Measurements from ENCODE around the gene TYW1. TPM values are rescaled to one million over a fixed set of nuclear protein-coding genes. Genes with fewer than 3 reads are reported as not detected.
"Not testable (repeated sequence)": the region's sequence is repeated elsewhere in the genome, so short reads cannot be mapped to it uniquely, and the experiment has no call there.

TYW1 gene, protein sequence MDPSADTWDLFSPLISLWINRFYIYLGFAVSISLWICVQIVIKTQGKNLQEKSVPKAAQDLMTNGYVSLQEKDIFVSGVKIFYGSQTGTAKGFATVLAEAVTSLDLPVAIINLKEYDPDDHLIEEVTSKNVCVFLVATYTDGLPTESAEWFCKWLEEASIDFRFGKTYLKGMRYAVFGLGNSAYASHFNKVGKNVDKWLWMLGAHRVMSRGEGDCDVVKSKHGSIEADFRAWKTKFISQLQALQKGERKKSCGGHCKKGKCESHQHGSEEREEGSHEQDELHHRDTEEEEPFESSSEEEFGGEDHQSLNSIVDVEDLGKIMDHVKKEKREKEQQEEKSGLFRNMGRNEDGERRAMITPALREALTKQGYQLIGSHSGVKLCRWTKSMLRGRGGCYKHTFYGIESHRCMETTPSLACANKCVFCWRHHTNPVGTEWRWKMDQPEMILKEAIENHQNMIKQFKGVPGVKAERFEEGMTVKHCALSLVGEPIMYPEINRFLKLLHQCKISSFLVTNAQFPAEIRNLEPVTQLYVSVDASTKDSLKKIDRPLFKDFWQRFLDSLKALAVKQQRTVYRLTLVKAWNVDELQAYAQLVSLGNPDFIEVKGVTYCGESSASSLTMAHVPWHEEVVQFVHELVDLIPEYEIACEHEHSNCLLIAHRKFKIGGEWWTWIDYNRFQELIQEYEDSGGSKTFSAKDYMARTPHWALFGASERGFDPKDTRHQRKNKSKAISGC
- total RNA-seq, result 10 to 100 TPM; 11.9 to 26.9 (median 16.3) TPM

DNA sequence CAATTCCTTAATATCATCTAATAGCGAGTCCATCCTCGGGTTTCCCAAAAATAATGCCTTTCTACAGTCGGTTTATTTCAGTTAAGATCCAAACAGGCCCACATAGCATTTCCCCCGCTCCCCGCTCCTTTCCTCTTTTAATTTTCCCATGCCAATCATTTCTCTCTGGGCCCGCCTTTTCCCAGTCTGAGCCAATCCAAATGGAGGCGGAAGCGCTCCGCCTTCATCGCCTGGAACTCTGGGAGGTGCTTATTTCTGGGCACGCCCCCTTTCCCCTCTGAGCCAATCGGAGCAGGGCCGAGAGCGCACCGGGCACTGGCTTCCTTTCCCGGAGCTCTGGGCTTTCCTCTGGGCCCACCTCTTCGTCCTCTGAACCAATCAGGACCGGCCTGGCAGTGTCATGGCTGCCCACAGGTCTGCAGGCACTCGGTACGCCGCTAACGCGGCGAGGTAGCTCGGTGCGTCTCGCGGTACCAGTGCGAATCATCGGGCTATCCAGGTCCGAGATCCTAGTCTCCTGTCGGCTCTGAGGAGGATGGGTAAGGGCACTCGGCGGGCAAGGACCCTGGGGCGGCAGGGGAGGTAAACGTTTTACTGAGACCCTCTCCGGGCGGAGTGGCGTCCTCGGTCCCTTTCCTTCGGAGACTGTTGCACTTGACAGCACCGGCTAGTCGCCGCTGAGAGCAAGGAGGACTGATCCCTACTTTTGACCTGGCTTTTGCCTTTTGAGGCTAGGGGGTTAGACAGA is at the start of gene TYW1:
TYW1 (plus strand) TSS at position 390 of the 748 bp plus-strand sequence; CDS start at position 536, 146 bp downstream.
- ATAC-seq (replicated peaks in 6 of 8), result peak; percentile 83 to 93 (median 92)

DNA sequence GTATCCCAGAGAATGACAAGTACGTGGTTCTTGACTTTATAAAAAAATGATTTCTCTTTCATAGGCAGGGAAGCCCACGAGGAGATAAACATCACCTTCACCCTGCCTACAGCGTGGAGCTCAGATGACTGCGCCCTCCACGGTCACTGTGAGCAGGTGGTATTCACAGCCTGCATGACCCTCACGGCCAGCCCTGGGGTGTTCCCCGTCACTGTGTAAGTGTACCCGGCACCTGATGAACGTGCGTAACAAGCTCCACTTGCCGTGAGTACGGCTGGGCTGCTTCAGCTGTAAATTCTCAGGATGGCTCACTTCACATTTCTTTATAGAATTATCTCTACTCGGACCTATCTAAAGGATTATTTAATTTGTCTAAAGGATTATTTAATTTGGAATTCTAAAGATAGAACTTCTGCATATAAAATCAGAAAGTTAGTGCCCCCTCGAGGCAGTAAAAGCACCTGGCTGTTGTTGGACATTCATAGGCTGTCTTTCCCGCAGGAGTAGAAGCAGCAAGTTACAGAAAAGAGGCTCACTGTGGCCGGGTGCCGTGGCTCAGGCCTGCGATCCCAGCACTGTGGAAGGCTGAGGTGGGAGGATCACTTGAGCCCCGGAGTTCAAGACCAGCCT is 48.0 kb upstream of the TYW1 start:
- Histone ChIP-seq H3K4me1 (replicated peaks in 1 of 2) (no peaks in the 10 kb centered on the region), H3K4me3 (no peak overlapping the region), H3K27ac (no peak overlapping the region)
- ATAC-seq (replicated peaks in 6 of 8), result no peak
- 80 to 100% (median 94%) methylated on average over 1 to 17 of the region's 19 CpGs for WGBS, 10 experiments
- in situ Hi-C loops (cut with MboI; ENCODE audit: low pct_unique_long_range_greater_than_20kb in 2 of 9, low sequenced_read_pairs in 9 of 9, unreplicated experiment in 9 of 9), result no loop called here

More for the DNA sequence above, at the start of gene TYW1:
- H3K4me1 ChIP-seq (replicated peaks in 1 of 2); in situ Hi-C loops (cut with MboI; ENCODE audit: low pct_unique_long_range_greater_than_20kb in 2 of 9, low sequenced_read_pairs in 9 of 9, unreplicated experiment in 9 of 9): not testable (repeated sequence)
- Histone ChIP-seq H3K27ac (peak within 1 kb of the TSS; percentile 79 to 80), H3K4me3 (peak within 1 kb of the TSS; percentile 67 to 89 (median 74))
- 0 to 6% (median 0%) methylated on average over 2 to 12 of the region's 44 CpGs; no CpG with 5 or more reads in 4 of the 10 experiments for WGBS, 10 experiments

DNA sequence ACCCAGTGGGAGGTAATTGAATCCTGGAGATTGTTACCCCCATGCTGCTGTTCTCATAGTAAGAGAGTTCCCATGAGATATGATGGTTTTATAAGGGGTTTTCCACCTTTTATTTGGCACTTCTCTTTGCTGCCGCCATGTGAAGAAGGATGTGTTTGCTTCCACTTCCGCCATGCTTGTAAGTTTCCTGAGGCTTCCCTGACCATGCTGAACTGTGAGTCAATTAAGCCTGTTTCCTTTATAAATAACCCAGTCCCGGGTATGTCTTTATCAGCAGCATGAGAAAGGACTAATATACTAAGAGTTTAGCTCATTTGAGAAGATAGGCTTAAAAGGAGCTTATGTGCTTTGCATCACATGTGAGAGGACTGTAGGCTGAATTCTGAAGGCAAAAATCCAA is 46.3 kb upstream of the TYW1 start:
- in situ Hi-C loops (cut with MboI; ENCODE audit: low pct_unique_long_range_greater_than_20kb in 2 of 9, low sequenced_read_pairs in 9 of 9, unreplicated experiment in 9 of 9), result loop anchor here in 1 of 9 experiments (25.0 kb wide), 1 partner anchor 88 kb away; no protein-coding TSS in a partner anchor

DNA sequence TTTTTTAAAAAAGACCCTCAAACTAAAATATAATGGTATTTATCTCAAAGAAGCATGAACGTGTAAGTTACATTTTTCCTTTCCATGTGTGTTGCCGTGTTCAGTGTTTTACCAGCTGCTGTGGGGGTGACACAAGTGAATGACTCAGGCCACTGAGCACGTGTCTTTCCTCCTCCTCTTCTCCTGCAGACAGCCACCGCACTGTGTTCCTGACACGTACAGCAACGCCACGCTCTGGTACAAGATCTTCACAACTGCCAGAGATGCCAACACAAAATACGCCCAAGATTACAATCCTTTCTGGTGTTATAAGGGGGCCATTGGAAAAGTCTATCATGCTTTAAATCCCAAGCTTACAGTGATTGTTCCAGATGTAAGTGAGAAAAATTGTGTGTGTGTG is 45.9 kb upstream of the TYW1 start:
- Histone ChIP-seq H3K4me3 (no peak overlapping the region), H3K27ac (no peak overlapping the region), H3K4me1 (replicated peaks in 1 of 2) (no peaks in the 10 kb centered on the region)
- peak in 3 of 8 experiments; percentile 17 to 42 (median 37) for ATAC-seq (replicated peaks in 6 of 8)
- in situ Hi-C loops (cut with MboI; ENCODE audit: low pct_unique_long_range_greater_than_20kb in 2 of 9, low sequenced_read_pairs in 9 of 9, unreplicated experiment in 9 of 9), result loop anchor here in 1 of 9 experiments (25.0 kb wide), 1 partner anchor 88 kb away; no protein-coding TSS in a partner anchor
- 20 to 100% (median 89%) methylated on average over 1 to 8 of the region's 8 CpGs; no CpG with 5 or more reads in 2 of the 10 experiments for WGBS, 10 experiments

More for the DNA sequence above, 46.3 kb upstream of the TYW1 start:
- 70 to 100% (median 93%) methylated on average over 1 to 3 of the region's 3 CpGs; no CpG with 5 or more reads in 4 of the 10 experiments for WGBS, 10 experiments
- ATAC-seq (replicated peaks in 6 of 8), result no peak
- H3K4me1 ChIP-seq (replicated peaks in 1 of 2), result no peaks in the 10 kb centered on the region
- no peak overlapping the region for H3K27ac ChIP-seq
- H3K4me3 ChIP-seq, result no peak overlapping the region

DNA sequence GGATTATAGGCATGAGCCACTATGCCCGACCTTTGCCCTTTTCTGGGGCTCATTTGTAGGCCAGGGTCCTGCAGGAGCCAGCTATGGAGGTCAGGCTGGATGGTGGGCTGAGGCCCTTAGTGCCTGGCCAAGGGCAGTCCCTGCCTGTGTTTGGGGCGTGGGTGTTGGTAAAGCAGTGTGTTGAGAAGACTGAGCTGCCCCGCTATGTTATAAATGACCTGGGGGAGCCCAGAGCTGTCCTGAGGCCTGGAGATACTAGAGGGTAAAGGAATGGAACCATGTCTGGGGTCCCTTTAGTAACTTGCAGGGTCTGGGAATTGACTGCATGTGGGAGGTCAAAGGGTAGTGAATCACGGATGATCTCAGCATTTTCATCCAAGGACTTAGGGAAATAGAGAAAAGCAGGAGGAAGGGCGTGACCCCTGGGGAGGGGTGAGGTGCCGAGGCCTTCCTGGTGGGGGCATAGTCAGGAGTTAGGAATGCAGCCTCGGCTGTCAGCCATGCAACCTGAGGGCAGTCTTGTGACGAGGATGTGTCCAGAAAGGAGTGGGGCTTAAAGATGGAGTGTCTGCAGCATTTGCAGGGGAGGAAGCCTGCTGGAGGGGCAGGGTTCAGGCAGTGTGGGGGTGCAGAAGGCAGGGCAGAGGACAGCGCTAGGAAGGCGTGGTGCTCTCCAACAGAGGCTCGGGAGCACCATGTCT is 44.1 kb upstream of the TYW1 start:
- H3K4me1 ChIP-seq (replicated peaks in 1 of 2), result no peaks in the 10 kb centered on the region
- 0 to 100% (median 78%) methylated on average over 2 to 6 of the region's 11 CpGs; no CpG with 5 or more reads in 4 of the 10 experiments for WGBS, 10 experiments
- no peak overlapping the region for H3K27ac ChIP-seq
- H3K4me3 ChIP-seq, result no peak overlapping the region
- peak in 4 of 8 experiments; percentile 17 to 89 (median 76) for ATAC-seq (replicated peaks in 6 of 8)
- in situ Hi-C loops (cut with MboI; ENCODE audit: low pct_unique_long_range_greater_than_20kb in 2 of 9, low sequenced_read_pairs in 9 of 9, unreplicated experiment in 9 of 9), result loop anchor here in 1 of 9 experiments (25.0 kb wide), 1 partner anchor 90 kb away; no protein-coding TSS in a partner anchor

DNA sequence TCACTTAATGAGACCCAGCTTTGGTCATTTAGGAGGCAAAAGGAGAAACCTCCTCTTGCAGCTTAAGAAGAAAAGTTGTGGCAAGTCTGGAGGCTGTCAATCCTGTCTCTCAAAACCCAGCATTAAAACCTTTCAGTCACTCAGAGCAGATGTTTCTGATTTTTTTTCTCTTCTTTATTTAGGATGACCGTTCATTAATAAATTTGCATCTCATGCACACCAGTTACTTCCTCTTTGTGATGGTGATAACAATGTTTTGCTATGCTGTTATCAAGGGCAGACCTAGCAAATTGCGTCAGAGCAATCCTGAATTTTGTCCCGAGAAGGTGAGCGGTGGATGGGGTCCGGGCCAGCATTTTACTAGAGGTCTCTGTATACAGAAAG is 43.6 kb upstream of the TYW1 start:
- in situ Hi-C loops (cut with MboI; ENCODE audit: low pct_unique_long_range_greater_than_20kb in 2 of 9, low sequenced_read_pairs in 9 of 9, unreplicated experiment in 9 of 9), result loop anchor here in 1 of 9 experiments (25.0 kb wide), 1 partner anchor 91 kb away; no protein-coding TSS in a partner anchor
- no peak overlapping the region for H3K4me3 ChIP-seq
- WGBS, 10 experiments, result 22 to 100% (median 83%) methylated on average over 2 to 5 of the region's 5 CpGs; no CpG with 5 or more reads in 4 of the 10 experiments
- no peak overlapping the region for H3K27ac ChIP-seq
- ATAC-seq (replicated peaks in 6 of 8), result peak in 2 of 8 experiments; percentile 8 to 22
- H3K4me1 ChIP-seq (replicated peaks in 1 of 2), result no peaks in the 10 kb centered on the region

DNA sequence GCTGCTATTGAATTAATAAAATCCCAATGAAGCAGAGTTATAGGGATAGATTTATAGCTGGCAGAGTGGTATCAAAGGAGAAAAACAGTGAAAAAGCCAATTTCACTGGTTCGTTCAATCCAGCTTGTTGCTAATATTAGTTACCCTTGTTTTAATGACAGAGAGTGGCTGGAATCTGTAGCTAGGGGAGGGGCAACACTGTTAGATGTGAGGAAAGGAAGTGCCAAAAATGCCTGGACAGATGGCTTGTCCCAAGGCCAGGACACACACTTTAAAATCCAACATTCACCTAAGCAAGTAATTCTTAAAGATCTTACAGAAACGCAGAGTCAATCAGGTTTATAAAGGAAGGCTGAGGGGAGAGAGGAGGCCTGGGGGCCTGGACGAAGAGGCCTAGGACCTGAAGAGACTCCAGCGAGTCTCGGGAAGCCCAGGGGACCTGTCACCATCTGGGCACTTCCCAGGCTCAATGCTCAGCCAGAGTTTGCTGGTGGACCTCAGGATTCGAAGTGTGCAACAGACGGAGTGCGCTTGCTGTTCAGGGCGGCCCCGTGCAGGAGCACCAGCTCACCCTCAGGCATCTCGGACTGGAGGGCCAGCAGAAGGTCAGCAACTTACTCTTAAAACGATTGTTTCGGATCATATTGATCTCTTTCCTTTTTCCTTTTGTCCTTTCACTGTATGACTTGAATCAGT is 38.9 kb upstream of the TYW1 start:
- Histone ChIP-seq H3K4me3 (no peak overlapping the region), H3K27ac (no peak overlapping the region), H3K4me1 (replicated peaks in 1 of 2) (no peaks in the 10 kb centered on the region)
- peak in 1 of 8 experiments; percentile 9 for ATAC-seq (replicated peaks in 6 of 8)
- in situ Hi-C loops (cut with MboI; ENCODE audit: low pct_unique_long_range_greater_than_20kb in 2 of 9, low sequenced_read_pairs in 9 of 9, unreplicated experiment in 9 of 9), result loop anchor here in 1 of 9 experiments (25.0 kb wide), 1 partner anchor 95 kb away; no protein-coding TSS in a partner anchor
- 36 to 94% (median 84%) methylated on average over 1 to 9 of the region's 13 CpGs; no CpG with 5 or more reads in 3 of the 10 experiments for WGBS, 10 experiments

DNA sequence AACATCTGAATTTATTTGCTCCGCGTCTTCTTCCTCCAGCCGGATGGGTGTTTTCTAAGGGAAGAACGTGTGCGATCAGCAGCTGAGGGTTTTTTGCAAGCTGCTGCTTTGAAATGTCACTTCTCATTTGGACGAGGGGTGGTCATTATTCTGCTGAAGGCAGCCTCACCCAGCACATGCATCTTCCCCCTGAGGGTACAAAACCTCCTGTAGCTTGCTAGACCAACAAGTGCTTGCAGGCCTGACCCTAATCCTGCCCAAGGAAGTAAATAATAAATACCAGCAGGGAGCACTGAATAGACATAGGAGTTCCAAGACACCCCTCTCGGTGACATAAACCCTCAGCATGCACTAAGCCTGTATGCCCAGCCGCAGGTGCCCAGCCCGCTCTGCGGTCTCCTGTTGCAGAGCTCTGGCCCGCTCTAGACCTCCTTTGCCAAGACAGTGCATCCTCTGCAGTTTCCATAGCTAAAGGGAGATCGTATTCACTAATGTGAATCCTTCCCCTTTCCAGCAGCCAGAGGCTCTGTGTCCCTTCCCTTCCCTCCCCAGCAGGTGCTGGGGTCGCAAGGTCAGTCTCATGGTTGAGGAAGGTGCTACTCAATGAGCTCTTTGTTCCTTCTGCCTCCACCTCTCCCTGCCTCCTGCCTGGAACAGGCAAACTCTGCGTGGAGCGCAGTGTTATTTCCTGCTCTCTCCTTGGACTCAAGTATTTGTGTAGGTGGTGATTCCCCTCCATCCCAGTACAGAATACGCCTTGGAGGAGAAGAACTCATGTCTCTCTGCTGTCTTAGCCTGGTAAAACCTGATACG is 37.9 kb upstream of the TYW1 start:
- Histone ChIP-seq H3K27ac (no peak overlapping the region), H3K4me3 (no peak overlapping the region), H3K4me1 (replicated peaks in 1 of 2) (no peaks in the 10 kb centered on the region)
- peak in 5 of 8 experiments; percentile 21 to 64 (median 58) for ATAC-seq (replicated peaks in 6 of 8)
- in situ Hi-C loops (cut with MboI; ENCODE audit: low pct_unique_long_range_greater_than_20kb in 2 of 9, low sequenced_read_pairs in 9 of 9, unreplicated experiment in 9 of 9), result loop anchor here in 1 of 9 experiments (25.0 kb wide), 1 partner anchor 96 kb away; no protein-coding TSS in a partner anchor
- 28 to 100% (median 90%) methylated on average over 1 to 14 of the region's 17 CpGs; no CpG with 5 or more reads in 3 of the 10 experiments for WGBS, 10 experiments

DNA sequence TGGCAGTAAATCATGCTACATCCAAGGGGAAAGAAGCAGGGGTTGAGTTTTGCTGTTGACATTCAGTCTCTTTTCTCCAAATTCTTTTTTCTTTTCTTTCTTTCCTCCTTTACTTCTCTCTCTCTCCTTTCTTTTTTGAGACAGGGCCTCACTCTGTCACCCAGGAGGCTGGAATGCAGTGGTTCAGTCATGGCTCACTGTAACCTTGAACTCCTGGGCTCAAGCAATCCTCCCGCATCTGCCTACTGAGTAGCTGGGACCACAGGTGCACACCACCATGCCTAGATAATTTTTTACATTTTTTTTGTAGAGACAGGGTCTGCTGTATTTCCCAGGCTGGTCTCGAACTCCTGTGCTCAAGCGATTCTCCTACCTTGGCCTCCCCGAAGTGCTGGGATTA is 36.4 kb upstream of the TYW1 start:
- Histone ChIP-seq H3K4me3 (no peak overlapping the region), H3K4me1 (replicated peaks in 1 of 2) (no peaks in the 10 kb centered on the region), H3K27ac (no peak overlapping the region)
- no peak for ATAC-seq (replicated peaks in 6 of 8)
- 81 to 100% (median 100%) methylated on average over 1 to 4 of the region's 4 CpGs; no CpG with 5 or more reads in 2 of the 10 experiments for WGBS, 10 experiments
- in situ Hi-C loops (cut with MboI; ENCODE audit: low pct_unique_long_range_greater_than_20kb in 2 of 9, low sequenced_read_pairs in 9 of 9, unreplicated experiment in 9 of 9), result loop anchor here in 1 of 9 experiments (25.0 kb wide), 1 partner anchor 98 kb away; no protein-coding TSS in a partner anchor

DNA sequence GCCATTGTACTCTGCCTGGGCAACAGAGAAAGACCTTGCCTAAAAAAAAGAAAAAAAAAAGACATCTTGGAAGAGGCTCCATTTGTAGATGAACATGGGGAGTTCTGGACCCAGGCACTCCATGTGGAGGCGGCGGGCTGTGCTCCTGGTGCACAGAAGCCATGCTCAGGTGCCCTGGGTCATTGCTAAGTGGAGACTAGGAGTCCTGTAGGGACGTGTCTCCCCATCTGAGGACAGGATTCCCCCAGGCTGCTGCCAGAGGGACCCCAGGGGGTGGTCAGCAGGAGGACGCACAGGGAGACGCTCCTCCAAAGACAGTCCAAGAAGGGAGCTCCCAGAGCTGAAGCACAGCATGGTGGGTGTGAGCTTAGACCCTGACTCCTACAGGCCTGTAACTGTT is 35.5 kb upstream of the TYW1 start:
- in situ Hi-C loops (cut with MboI; ENCODE audit: low pct_unique_long_range_greater_than_20kb in 2 of 9, low sequenced_read_pairs in 9 of 9, unreplicated experiment in 9 of 9), result loop anchor here in 1 of 9 experiments (25.0 kb wide), 1 partner anchor 99 kb away; no protein-coding TSS in a partner anchor
- no peak for ATAC-seq (replicated peaks in 6 of 8)
- H3K4me1 ChIP-seq (replicated peaks in 1 of 2), result no peaks in the 10 kb centered on the region
- no peak overlapping the region for H3K4me3 ChIP-seq
- no peak overlapping the region for H3K27ac ChIP-seq
- WGBS, 10 experiments, result 89 to 100% (median 100%) methylated on average over 1 to 5 of the region's 5 CpGs; no CpG with 5 or more reads in 6 of the 10 experiments

Data from motor neuron (in vitro differentiated cells).